K562 (cell line): ENCODE data around the gene MIEN1. TPM values are rescaled to one million over a fixed set of nuclear protein-coding genes. Genes with fewer than 3 reads are reported as not detected.
A peak's percentile ranks its signal among the peaks of the same experiment; 100 is the strongest.

Experiments
- ASH1L ChIP-seq: fragments of 450-650 bp; IDR thresholded peaks from 2 replicates; pipeline ENCODE4 v1.6.1; 2018; ENCODE audit warnings: borderline replicate concordance, mild to moderate bottlenecking, low read depth; ENCODE audit not compliant: partially characterized antibody
- ATF6 ChIP-seq: sonication (generic); formaldehyde crosslinking; IDR thresholded peaks from 2 replicates; pipeline ENCODE4 v1.4.0; 2020; ENCODE audit warnings: mild to moderate bottlenecking, missing genetic modification reagents
- FOS ChIP-seq: IDR thresholded peaks from 3 replicates; pipeline ENCODE4 v1.6.1; 2011; ENCODE audit not compliant: insufficient read length; ENCODE audit errors: extremely low read depth
- FOXM1 ChIP-seq, 2 experiments: fragments of 450-650 bp in 1 of 2; sonication (generic) in 1 of 2; formaldehyde crosslinking in 1 of 2; IDR thresholded peaks; 2 replicates each; pipeline versions ENCODE4 v1.6.1 to v1.9.0; 2017 to 2022; ENCODE audit warnings: low read depth in 2 of 2, mild to moderate bottlenecking in 2 of 2, missing genetic modification reagents in 1 of 2, moderate library complexity in 1 of 2
- HEY1 ChIP-seq: fragments of 250-450 bp; sonication (Bioruptor Pico); IDR thresholded peaks from 2 replicates; pipeline ENCODE4 v1.5.0; 2020; ENCODE audit warnings: mild to moderate bottlenecking, moderate library complexity, borderline replicate concordance
- HLTF ChIP-seq: fragments of 450-650 bp; IDR thresholded peaks from 2 replicates; pipeline ENCODE4 v1.6.1; 2016
- IRF2 ChIP-seq: sonication (generic); formaldehyde crosslinking; IDR thresholded peaks from 2 replicates; pipeline ENCODE4 v1.8.1; 2022; ENCODE audit warnings: mild to moderate bottlenecking, missing genetic modification reagents
- LEF1 ChIP-seq: fragments of 450-650 bp; IDR thresholded peaks from 2 replicates; pipeline ENCODE4 v1.6.1; 2016; ENCODE audit warnings: mild to moderate bottlenecking
- MAX ChIP-seq: sonication (generic); formaldehyde crosslinking; IDR thresholded peaks from 2 replicates; pipeline ENCODE4 v1.9.0; 2022; ENCODE audit warnings: mild to moderate bottlenecking, missing genetic modification reagents
- MTA2 ChIP-seq: fragments of 450-650 bp; IDR thresholded peaks from 2 replicates; pipeline ENCODE4 v1.6.1; 2016; ENCODE audit warnings: low read depth
- MTA3 ChIP-seq: fragments of 450-650 bp; formaldehyde crosslinking; IDR thresholded peaks from 2 replicates; pipeline ENCODE4 v1.6.1; 2017; ENCODE audit warnings: mild to moderate bottlenecking, borderline replicate concordance
- NCOA2 ChIP-seq, 2 experiments: fragments of 450-650 bp; IDR thresholded peaks; 2 replicates each; pipeline ENCODE4 v1.6.1; 2018; ENCODE audit warnings: mild to moderate bottlenecking in 2 of 2, moderate library complexity in 1 of 2; ENCODE audit not compliant: partially characterized antibody in 2 of 2
- NFYB ChIP-seq: IDR thresholded peaks from 2 replicates; pipeline ENCODE4 v1.6.1; 2011; ENCODE audit warnings: mild to moderate bottlenecking, moderate library complexity; ENCODE audit not compliant: insufficient read length; ENCODE audit errors: extremely low read depth
- PHTF2 ChIP-seq: fragments of 250-450 bp; sonication (Bioruptor Pico); IDR thresholded peaks from 2 replicates; pipeline ENCODE4 v1.5.0; 2021; ENCODE audit warnings: mild to moderate bottlenecking
- SUPT5H ChIP-seq: fragments of 450-650 bp; IDR thresholded peaks from 2 replicates; pipeline ENCODE4 v1.6.1; 2016
- THRB ChIP-seq: fragments of 450-650 bp; formaldehyde crosslinking; conservative IDR thresholded peaks from 2 replicates; pipeline ENCODE4 v1.4.0; 2022; ENCODE audit warnings: mild to moderate bottlenecking, missing genetic modification characterization
- U2AF2 ChIP-seq: fragments of 200-400 bp; formaldehyde crosslinking; optimal IDR thresholded peaks from 2 replicates; pipeline ENCODE3; 2017; ENCODE audit warnings: low read depth, mild to moderate bottlenecking, low read length
- XRCC5 ChIP-seq: fragments of 200-400 bp; formaldehyde crosslinking; IDR thresholded peaks from 2 replicates; pipeline ENCODE4 v1.6.1; 2017; ENCODE audit warnings: low read depth, mild to moderate bottlenecking, low read length
- ZC3H8 ChIP-seq: fragments of 450-650 bp; IDR thresholded peaks from 2 replicates; pipeline ENCODE4 v1.6.1; 2017
- ZMIZ1 ChIP-seq, 2 experiments: fragments of 150-350 bp in 1 of 2; IDR thresholded peaks; 2 replicates each; pipeline ENCODE4 v1.6.1; 2012 to 2016; ENCODE audit warnings: low read depth in 2 of 2, low read length in 2 of 2, mild to moderate bottlenecking in 1 of 2, moderate library complexity in 1 of 2
- ZNF23 ChIP-seq: fragments of 250-450 bp; sonication (Bioruptor Pico); IDR thresholded peaks from 2 replicates; pipeline ENCODE4 v1.4.0; 2020; ENCODE audit warnings: mild to moderate bottlenecking
- ZNF41 ChIP-seq: fragments of 250-450 bp; sonication (Bioruptor Pico); conservative IDR thresholded peaks from 2 replicates; pipeline ENCODE4 v1.4.0; 2020; ENCODE audit warnings: mild to moderate bottlenecking
- ZNF644 ChIP-seq: fragments of 200-800 bp; sonication (Bioruptor generic); IDR thresholded peaks from 2 replicates; pipeline ENCODE4 v1.6.1; 2016; ENCODE audit warnings: low read depth, missing genetic modification characterization, missing compliant biosample characterization
- polyA plus RNA-seq, 8 experiments: library from polyadenylated mRNA; depleted of rRNA in 4 of 8; stranded (reverse) in 5 of 8; unstranded in 3 of 8; fragments of >200 nt; fragmentation: Nextera tagmentation in 2 of 8; fragmentation: Illumina TruSeq in 1 of 8; extraction: Ambion mirVana in 2 of 8; extraction: Trizol in 1 of 8; gene quantifications; 2 replicates each; pipeline versions ENCODE4 v1.2.1 to v1.2.3, GENCODE V29; 2011 to 2014; ENCODE audit warnings: inconsistent platforms in 1 of 8, missing spikeins in 1 of 8
- total RNA-seq, 7 experiments: library from RNA; depleted of rRNA in 6 of 7; stranded (reverse); fragments of >200 nt in 6 of 7; fragmentation: Illumina TruSeq in 2 of 7; extraction: Trizol in 2 of 7; gene quantifications; 2 replicates each; pipeline versions ENCODE4 v1.2.1 to v1.2.3, GENCODE V29; 2011 to 2021; ENCODE audit warnings: low replicate concordance in 1 of 7

The MIEN1 gene
- total and polyA plus RNA-seq, 9 of the 15 experiments (the other 6 are each of a cell fraction or from before 2014, with no cell fraction given): 61.3 to 142 (median 78.9) TPM

GRCh38 chr17:39683295-39683939, 46.9 kb downstream of the MIEN1 start (continued):
- TF ChIP-seq FOXM1 (IDR thresholded peaks at IDR 0.05; ENCODE audit: low read depth) (0 out of 2 replicates have a peak, but pooled peaks have one; percentile 41), FOXM1 (CRISPR knock-in tag; IDR thresholded peaks at IDR 0.05; ENCODE audit: low read depth) (no peak), ZNF644 (no peak), ZC3H8 (no peak), ATF6 (CRISPR knock-in tag) (no peak), LEF1 (no peak), IRF2 (CRISPR knock-in tag) (no peak), U2AF2 (no peak), HLTF (no peak), THRB (CRISPR knock-in tag) (no peak), MAX (CRISPR knock-in tag) (no peak), FOS (no peak), SUPT5H (no peak), PHTF2 (no peak), ZMIZ1 (IDR thresholded peaks at IDR 0.05; ENCODE audit: low read depth in 2 of 2, low read length in 2 of 2) (no peak), ZNF41 (CRISPR knock-in tag) (no peak), ZNF23 (CRISPR knock-in tag) (no peak), ASH1L (no peak), NFYB (no peak), XRCC5 (no peak), HEY1 (CRISPR knock-in tag) (no peak), NCOA2 (IDR thresholded peaks at IDR 0.05; ENCODE audit: partially characterized antibody in 2 of 2) (no peak), MTA2 (peak; percentile 70), MTA3 (no peak)
